Measurements from ENCODE around the gene CA5A.
"Not testable (repeated sequence)": the region's sequence is repeated elsewhere in the genome, so short reads cannot be mapped to it uniquely, and the experiment has no call there.

The CA5A gene

DNA sequence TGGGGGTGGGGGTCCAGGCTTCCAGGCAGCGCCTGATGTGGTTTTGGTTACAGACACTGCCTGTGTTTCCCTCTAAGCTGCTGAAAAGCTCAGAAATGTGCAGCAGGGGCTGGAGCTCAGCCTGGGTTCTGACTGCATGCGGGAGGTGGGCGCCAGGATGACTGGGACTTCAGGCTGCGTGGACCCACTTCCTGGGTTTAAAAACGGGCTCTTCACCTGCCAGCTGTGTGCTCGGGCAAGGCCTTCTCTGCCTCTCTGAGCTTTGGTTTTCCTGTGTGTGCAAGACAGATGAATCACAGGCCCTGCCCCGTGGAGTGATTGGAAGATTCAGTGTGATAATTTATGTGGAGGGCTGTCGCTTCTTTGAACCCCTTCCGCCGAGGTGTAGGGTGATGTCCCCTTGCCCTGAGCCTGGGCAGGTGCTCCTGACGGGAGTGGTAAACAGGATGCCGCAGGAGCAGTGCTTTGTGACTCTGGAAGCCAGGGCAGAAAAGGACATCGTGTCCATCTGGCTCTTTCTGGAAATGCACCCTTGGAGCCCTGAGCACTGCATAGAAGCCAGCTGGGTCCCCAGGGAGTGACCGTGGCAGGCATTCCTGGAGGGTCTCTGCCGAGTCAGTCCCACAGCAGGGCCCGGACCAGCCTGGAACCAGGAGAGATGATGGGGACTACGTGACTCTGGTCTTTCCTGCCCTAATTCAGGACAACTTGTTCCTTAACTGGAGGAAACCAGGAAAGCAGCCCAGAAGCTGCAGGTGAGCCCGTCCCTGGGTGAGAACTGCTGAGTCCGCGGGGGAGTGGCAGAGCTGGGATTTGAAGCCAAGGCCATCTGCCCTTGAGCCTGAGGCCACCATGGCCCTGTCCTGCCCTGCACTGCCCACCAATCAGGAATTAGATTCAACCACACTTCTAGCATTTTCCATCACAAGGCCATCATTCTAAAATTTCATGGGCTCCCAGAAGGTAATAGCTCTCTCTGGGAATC is 38.5 kb downstream of the CA5A start:
- DNase-seq (ENCODE audit: extremely low read depth in 1 of 2, low read depth in 1 of 2) = peak; percentile 15 to 17

DNA sequence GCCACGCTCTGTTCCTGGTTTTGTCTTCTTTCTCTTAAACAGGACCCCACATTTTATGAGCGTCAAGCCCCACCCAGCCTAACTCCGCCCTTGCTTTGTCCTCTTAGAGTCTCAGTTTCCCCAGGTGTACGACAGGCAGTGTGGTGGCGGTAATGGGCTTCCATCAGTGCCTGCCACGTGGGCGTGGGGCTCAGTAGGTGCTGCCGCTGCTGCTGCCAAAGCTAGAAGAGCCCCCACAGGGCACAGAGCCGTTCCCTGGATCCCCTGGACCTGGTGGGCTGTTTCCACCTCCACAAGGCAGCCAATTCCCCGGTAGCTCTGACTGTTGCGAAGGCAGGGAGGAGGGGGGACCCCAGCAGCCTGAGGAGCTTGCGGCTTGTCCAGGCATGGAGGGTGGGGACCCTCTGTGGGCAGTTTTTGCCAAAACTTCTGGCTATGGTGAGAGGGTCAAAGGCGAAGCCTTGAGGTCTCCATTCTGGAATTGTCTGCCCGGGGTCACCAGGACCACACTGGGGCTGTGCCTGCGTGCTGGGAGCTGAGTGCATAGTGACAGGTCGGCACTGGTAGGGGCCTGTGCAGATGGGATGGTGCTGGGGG is 39.3 kb downstream of the CA5A start:
- not testable (repeated sequence) for DNase-seq (ENCODE audit: extremely low read depth in 1 of 2, low read depth in 1 of 2)

DNA sequence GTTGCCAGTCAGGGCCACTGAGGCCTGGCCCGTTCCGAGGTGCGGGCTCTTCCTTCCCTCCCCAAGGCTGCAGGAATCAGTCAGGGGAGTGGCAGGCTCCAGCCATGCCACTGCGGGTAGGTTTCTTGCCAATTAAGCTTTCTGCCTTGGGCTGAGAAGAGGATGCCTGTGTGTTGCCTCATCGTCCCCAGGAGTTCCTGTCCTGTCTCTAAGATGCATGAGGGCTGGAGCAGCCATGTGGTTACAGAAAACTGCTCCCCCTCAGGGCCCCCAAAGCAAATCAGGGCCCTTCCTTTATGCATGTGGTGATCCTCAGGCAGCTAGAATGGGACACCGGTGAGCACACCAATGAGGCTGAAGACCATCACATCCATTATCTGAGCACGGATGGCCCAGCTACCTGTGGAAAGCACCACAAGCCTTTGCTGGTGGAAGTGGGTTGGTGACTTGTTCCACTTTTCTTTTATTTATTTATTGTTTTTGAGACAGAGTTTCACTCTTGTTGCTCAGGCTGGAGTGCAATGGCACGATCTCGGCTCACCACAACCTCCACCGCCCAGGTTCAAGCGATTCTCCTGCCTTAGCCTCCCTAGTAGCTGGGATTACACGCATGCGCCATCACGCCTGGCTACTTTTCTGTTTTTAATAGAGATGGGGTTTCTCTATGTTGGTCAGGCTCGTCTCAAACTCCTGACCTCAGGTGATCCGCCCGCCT is 40.0 kb downstream of the CA5A start:
- not testable (repeated sequence) for DNase-seq (ENCODE audit: extremely low read depth in 1 of 2, low read depth in 1 of 2)

DNA sequence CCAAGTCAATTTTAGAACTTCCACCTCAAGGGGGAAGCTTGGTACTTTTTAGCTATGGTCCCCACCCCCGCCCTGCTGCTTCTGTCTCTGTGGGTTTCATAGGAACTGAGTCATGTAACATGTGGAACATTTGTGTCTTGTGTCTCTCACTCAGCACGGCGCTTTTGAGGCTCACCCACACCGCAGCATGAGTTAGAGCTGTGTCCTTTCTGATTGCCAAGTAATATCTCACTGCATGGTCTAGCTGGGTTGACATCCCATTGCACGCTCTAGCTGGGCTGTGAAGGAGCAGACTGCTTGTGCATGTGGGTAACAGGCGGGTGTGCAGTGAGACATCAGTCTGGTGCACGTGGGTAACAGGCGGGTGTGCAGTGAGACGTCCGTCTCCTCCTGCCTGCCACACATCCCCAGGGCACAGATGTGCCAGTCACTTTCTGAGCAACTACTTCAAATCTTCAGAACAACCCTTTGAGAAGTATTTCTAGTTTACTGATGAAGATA is 40.6 kb downstream of the CA5A start:
- DNase-seq (ENCODE audit: extremely low read depth in 1 of 2, low read depth in 1 of 2) = peak; percentile 44 to 46

DNA sequence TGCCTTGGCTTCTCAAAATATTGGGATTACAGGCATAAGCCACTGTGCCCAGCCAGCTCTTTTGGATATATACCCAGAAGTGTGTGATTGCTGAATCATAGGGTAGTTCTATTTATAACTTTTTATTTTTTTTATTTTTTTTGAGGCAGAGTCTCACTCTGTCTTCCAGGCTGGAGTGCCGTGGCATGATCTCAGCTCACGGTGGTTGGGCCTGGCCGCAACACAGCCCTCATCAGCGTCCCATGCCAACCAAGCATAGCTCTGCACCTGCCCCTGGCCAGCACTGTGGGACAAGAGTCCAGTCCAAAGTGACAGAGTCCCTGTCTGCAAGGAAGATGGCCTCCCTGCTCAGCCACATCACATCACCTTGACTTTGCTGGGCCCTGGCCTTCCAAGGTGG is 42.3 kb downstream of the CA5A start:
- not testable (repeated sequence) for DNase-seq (ENCODE audit: extremely low read depth in 1 of 2, low read depth in 1 of 2)

DNA sequence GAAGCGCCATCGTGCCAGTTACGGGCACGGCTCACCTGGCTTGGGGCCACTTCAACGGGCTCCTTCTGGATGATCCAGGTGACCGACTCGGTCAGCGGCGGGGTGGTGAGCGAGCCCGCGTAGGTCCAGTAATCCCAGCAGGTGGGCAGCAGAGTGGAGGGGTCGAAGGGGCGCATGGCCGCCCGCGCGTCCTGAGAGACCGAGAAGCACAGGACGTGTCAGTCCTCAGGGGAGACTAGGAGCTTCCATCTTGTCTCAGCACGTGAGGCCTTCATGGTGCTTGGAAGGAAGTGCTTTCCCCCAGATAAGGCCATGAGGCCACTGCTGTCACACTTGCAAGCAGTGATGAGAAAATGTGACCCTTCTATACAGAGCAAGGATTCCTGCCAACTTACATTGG is 44.6 kb downstream of the CA5A start:
- DNase-seq (ENCODE audit: extremely low read depth in 1 of 2, low read depth in 1 of 2) = no peak

DNA sequence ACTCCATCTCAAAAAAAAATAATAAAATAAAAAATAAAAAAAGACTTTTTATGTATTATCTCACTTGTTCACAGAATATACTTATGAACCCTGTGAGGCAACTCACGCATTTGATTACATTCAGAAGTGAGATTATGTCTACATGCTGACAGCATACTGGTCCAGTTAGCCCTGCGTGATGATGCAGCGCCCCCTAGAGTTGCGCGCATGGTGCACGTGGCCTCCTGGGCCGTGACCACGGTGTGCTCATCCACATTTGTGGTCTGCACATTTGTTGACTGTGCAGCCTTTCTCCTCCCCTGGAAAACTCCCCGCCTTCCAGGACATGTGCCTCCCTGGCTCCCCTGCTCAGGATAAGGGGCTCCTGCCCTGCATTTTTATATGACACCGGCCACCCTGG is 46.6 kb downstream of the CA5A start:
- DNase-seq (ENCODE audit: extremely low read depth in 1 of 2, low read depth in 1 of 2) = not testable (repeated sequence)

DNA sequence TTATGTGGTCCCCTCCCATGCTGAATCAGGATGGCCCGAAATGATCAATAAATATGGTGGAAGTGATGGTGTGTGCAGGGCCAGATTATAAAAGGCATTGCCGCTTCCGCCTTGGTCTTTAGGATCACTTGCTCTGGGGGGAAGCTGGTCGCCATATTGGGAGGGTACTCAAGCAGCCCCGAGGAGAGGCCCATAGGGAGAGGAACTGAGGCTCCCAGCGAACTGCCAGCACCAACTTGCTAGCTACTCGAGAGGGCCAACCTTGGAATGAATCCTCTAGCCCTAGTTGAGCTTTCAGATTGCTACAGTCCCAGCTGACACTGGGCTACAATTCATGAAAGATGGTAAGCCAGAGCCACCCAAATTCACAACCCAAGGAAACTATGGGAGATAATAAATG is 48.0 kb downstream of the CA5A start:
- not testable (repeated sequence) for DNase-seq (ENCODE audit: extremely low read depth in 1 of 2, low read depth in 1 of 2)

DNA sequence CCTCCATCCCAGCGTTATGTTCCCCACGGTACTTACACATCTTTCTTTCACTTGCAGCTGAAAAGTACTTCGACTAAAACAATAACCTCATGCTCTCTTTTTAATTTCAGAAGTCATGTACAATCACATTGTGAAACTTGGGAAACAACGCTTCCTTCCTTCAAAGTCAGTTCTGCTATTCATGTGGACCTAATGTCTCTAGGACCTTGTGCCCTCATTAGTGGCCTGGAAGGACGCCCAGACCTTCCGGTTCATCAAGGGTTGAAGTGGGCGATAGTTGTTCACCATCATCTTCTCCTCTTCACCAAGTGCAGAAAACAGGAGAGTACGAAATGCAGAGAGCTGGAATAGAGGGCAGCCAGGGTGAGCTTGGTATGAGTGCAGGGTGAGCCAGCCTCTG is 48.4 kb downstream of the CA5A start:
- DNase-seq (ENCODE audit: extremely low read depth in 1 of 2, low read depth in 1 of 2) = not testable (repeated sequence)

DNA sequence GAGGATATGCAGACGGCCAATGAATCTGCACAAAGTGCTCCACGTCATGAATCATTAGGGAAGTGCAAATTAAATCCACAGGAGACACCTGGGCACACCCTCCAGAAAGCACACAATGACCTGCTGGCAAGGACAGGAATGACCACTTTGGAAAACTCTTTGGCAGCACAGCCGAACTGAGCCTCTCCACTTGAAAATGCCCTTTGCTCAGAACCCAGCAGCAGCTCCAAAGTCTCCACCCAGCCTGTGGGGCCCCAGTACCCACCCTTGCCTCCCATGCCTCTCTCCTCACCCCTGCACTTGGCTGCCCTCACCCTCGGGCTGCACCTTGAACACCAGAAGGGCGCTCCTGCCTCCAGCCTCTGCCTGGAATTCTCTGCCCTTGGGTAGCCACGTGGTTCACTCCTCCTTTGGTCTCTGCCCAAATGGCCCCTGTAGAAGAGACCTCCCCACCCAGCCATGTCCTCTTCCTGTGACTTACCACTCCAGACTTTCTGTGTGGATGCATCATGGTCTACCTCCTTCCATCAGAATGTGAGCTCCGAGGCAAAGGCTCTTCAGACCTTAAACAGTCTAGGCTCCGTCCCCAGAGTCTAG is 50.9 kb downstream of the CA5A start:
- DNase-seq (ENCODE audit: extremely low read depth in 1 of 2, low read depth in 1 of 2) = not testable (repeated sequence)

DNA sequence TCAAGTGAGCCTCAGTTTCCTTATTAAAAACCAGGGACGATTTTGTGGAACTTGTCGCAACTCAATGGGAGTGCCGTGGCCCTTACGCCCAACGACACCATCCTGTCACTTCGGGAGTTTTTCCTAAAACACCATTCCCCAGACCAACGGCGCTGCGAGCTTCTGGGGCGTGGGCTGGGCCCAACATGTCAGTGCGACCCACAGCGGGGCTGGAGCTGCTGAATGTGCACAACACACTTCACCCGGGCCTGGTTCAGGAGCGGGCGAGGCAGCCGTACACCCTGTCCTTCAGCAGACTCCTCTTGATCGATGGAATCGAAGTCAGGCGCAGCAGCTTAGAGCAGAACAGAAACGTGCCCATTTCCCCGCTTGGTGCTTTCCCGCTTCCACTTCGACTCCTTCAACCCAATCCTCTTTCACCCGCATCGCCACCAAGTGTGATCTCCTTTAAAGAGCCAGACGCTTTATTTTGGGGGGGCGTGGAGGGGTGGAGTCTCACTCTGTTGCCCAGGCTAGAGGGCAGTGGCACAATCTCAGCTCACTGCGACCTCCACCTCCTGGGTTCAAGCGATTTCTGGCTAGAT is 53.8 kb downstream of the CA5A start:
- no peak for DNase-seq (ENCODE audit: extremely low read depth in 1 of 2, low read depth in 1 of 2)

DNA sequence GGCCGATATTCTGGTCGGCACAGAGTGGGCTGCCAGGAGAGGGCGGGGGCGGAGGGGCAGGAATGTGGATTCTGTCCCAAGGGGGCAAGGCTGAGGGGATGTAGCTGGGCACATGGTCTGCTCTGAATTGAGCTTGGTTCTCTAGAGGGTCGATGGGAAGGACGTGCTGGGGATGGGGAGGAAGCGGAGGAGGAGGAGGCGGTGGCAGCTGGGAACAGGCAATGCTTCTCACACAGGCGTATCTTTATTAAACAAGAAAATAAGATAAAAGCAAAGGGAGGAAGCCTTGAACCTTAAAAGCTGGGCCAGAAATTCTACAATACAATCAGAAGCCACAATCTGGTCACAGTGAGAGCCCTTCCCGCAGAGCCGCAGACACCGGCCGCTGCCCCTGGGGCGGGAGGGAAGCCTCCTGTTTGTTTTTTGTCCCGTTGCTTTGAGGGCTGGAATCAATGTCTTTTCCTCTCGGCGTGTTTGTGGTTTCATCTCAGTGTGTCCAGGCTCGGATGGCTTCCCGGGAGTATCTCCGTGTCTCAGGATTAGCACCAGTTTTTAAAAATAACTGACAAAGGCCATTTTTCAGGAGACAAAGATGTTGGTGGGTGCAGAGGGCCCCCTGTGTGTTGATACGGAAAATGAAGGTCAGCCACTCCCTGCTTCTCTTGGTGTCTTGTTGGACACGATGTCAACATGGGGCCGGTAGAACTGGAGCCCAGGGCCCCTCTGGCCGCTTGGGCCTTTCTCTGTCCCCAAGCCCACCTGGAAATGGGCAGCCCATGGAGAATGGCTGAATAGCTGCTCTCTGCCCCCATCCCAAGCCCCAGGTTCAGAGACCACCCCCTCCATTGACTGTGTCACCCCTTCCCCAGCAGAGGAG is 54.8 kb downstream of the CA5A start:
- DNase-seq (ENCODE audit: extremely low read depth in 1 of 2, low read depth in 1 of 2) = no peak

DNA sequence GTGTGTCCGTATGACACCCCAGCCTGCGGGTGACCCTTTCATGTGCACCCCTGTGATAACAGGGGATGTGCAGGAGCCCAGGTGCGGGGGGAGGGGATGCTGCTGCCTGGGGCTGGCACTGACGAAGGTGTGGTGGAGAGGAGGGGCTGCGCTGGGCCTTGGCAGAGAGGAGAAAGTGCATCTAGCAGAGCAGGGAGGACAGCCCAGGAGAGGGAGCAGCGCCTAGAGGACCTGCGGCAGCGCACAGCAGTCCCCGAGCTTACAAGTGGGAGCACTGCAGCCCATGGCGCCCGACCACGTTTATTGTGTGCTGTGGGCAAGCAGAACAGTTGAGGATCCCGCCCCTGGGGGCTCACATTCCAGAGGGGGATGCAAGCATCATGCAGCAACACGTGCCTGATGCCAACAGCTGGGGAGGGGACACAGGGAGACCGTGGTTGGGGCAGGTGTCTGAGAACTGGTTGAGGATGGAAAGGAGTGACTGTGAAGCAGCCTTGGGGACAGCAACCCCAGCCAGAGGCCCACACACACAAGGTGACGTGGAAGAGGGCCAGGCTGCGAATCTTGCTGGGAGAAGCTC is 56.1 kb downstream of the CA5A start:
- no peak for DNase-seq (ENCODE audit: extremely low read depth in 1 of 2, low read depth in 1 of 2)

DNA sequence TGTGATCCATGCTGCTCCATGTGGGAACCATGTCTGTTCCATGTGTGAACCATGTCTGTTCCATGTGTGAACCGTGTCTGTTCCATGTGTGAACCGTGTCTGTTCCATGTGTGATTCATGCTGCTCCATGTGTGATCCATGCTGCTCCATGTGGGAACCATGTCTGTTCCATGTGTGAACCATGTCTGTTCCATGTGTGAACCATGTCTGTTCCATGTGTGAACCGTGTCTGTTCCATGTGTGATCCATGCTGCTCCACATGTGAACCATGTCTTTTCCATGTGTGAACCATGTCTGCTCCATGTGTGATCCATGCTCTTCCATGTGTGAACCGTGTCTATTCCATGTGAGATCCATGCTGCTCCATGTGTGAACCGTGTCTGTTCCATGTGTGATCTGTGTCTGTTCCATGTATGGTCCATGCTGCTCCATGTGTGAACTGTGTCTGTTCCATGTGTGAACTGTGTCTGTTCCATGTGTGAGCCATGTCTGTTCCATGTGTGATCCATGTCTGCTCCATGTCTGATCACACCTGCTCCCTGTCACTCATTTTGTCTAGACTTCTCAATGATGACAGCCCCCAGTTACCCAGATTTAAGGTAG is 56.8 kb downstream of the CA5A start:
- not testable (repeated sequence) for DNase-seq (ENCODE audit: extremely low read depth in 1 of 2, low read depth in 1 of 2)

DNA sequence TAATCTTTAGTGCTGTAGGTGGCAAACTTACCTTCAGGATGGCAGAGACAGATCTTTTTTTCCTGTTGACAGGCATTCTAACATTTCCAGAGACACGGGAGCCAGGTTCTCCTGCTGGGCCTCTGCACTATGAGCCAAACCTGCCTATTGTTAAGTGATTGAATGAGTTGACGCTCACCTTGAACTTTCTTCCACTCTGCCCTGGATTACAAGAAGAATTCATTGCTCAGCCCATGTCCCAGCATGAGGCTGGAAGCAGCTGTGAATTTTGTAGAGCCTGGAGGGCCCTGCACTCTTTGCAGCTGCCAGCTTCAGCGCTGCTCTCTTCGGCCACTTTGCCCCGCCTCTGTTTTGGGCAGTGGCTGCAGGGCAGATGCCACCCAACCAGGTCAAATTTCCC is 57.6 kb downstream of the CA5A start:
- no peak for DNase-seq (ENCODE audit: extremely low read depth in 1 of 2, low read depth in 1 of 2)

DNA sequence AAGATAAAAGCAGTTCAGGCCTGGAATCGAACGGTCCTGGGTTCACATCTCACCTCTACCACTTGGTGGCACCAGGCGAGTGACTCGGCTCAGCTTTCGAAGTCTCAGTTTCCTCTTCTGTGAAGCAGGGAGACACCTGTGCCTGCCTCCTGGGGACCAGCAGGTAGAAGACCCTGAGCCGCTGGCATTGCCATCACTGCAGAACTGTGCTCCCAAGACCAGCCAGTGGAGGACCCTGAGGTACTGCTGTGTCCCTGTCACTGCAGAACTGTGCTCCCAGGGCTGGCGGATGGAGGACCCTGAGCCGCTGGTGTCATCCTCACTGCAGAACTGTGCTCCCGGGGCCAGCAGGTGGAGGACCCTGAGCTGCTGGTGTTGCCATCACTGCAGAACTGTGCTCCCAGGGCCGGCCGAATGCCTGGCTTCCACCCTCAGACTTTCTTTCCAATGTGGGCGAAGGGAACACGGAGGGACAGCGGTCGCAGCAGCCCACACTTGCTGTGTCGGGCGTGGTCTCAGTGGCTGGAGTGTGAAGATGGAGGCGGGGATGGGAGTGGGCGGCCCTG is 58.3 kb downstream of the CA5A start:
- no peak for DNase-seq (ENCODE audit: extremely low read depth in 1 of 2, low read depth in 1 of 2)

DNA sequence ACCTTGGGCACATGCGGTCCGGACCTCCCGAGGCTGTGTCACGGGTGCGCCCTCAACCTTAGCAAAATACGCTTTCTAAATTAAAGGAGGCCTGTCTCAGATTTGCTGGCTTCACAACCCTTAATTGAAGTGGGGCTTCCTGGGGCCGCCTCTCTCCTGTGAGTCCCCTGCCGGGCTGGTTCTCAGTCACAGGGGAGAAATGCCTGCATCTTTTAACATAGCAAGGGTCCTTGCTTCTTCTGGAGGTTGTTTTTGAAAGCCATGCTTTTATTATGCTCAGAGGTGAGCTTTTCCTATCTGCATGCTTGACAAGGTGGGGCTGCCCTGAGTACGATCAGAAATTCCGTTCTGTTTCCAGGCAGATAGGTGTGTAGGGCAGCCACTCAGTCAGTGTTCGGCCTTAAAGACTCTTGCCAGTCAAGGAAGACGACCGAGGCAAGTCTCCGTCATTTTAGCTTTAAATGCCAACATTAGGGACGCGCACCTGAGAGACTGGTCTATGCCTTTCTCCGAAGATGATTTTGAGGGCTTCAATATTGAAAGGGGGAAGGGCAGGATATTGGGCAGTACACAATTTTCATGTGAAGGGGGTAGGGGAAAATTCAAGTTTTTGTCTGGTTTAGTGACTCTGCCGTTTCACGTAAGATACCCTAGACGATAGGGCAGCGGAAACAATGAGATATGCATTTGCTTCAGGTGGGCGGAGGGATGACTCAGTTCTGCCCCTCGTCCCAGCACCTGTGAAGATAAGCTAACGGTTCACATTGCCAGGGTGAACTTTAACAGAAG is 61.5 kb downstream of the CA5A start:
- DNase-seq (ENCODE audit: extremely low read depth in 1 of 2, low read depth in 1 of 2) = peak in 1 of 2 donors; percentile 52
